Fibroblast of mammary gland (primary cell): ENCODE data around the gene MBD5.

Experiments used
- DNase-seq: peaks from one replicate; pipeline ENCODE4 v3.0.0-alpha.2; 2010; ENCODE audit warnings: low read depth
- H3K4me3 ChIP-seq: 2 replicates; pipeline ENCODE4 v1.5.1; 2011; ENCODE audit warnings: low read depth, mild to moderate bottlenecking, low read length, moderate library complexity; ENCODE audit not compliant: control insufficient read depth
- CTCF ChIP-seq: conservative IDR thresholded peaks from 2 replicates; pipeline ENCODE4 v1.5.1; 2011; ENCODE audit warnings: low read depth, low read length, inconsistent platforms; ENCODE audit not compliant: control insufficient read depth, insufficient read depth

Gene MBD5

GRCh38 chr2:148447877-148448276, 427.0 kb downstream of the MBD5 start:
- no peak for TF ChIP-seq CTCF
- DNase-seq = no peak

DNA sequence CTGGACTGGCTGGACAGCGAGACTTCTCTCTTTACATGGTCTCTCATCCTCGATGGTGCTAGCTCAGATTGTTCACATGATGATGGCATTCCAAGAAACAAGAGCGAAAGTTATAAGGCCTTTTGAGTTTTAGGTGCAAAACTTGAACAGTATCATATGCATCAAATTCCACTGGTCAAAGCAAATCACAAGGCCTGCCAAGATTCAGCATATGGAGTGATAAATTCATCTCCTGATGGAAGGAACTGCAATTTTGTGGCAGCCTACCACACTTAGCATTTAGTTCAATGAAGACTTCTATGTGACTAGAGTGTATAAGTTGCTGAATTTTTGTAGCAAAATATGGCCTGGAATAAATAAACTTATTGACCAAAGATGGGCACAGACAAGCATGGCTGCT, 429.6 kb downstream of the MBD5 start:
- no peak for TF ChIP-seq CTCF
- DNase-seq = no peak
- no peak overlapping the region for H3K4me3 ChIP-seq

More at GRCh38 chr2:148447877-148448276, 427.0 kb downstream of the MBD5 start:
- no peak overlapping the region for H3K4me3 ChIP-seq

DNA sequence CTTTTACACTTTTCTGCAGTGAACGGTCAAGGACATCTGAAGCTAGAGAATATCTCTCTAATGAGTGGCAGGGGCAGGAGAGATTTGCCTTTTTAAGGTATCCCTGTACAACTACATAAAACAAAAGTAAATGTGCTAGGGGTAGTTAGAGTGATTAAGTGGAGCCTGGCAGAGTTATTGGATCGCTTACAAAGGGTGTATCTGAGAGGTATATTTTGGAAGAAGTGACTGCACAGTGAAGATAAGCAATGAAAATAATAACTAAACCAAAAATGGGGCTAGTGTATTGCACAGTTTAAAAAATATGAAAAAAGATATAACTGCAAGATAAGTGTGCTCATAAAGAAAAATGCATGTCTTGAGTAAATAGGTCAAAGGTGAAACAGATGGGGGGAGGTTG, 430.2 kb downstream of the MBD5 start:
- no peak overlapping the region for H3K4me3 ChIP-seq
- no peak for DNase-seq
- TF ChIP-seq CTCF = no peak

- H3K4me3 ChIP-seq = no peak overlapping the region
- DNase-seq = no peak
- no peak for TF ChIP-seq CTCF
Observed at GRCh38 chr2:148455791-148456190, 434.9 kb downstream of the MBD5 start.

GRCh38 chr2:148458171-148458570, 437.3 kb downstream of the MBD5 start:
- no peak for TF ChIP-seq CTCF
- DNase-seq = no peak

DNA sequence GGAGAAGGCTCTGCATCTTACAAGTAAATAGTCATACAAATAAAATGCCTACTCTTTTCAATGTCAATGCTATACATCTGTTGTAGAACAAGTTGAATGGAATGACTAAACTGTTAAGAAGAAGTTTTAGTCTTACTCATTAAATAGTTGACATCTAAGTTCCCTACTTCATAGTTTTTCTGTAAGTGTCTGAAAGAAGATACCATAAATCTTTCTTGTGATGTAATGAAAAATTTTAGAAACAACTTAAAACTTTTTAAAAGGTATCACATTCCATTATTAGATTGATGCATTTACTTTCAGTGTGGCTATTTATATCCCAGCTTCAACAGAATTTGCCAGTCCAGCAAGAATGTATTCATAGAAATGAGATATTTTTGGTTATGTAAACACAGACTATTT, 438.5 kb downstream of the MBD5 start:
- no peak for DNase-seq
- TF ChIP-seq CTCF = no peak

More at GRCh38 chr2:148458171-148458570, 437.3 kb downstream of the MBD5 start:
- H3K4me3 ChIP-seq = no peak overlapping the region

DNA sequence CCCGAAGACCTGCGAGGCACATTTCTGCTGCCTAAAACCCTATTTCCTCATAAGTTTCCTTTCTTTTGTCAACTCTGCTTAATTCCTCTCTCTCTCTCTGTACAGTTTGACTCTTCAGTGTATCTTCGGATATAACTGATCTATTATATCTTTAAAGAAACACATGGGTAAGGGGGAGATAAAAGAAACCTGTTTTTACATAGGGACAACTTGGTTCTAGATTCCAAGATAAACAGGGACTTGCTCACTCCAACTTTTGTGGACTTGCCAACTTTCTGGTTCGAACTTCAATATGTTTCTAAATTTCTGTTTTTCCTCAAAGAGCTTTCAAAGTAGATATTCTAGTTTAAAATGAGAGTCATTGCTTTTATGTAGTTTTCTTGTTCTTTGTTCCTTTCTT, 441.0 kb downstream of the MBD5 start:
- TF ChIP-seq CTCF = no peak
- DNase-seq = no peak
- H3K4me3 ChIP-seq = no peak overlapping the region

More for the DNA sequence above, 438.5 kb downstream of the MBD5 start:
- no peak overlapping the region for H3K4me3 ChIP-seq
